DOHH2 (cell line): ENCODE data around the gene MEN1.

ENCODE experiments used
- H3F3A ChIP-seq: fragments of 200-600 bp; sonication (generic), shearing (Covaris generic); 2 replicates; pipeline ENCODE4 v1.6.0; 2016; ENCODE audit warnings: antibody characterized with exemption, mild to moderate bottlenecking; ENCODE audit not compliant: control insufficient read depth, insufficient read depth
- H3K27ac ChIP-seq: fragments of 200-600 bp; sonication (generic); 2 replicates; pipeline ENCODE4 v1.5.1; 2014; ENCODE audit warnings: low read depth, mild to moderate bottlenecking, low read length, moderate library complexity
- H3K27me3 ChIP-seq: fragments of 200-600 bp; sonication (generic); 2 replicates; pipeline ENCODE4 v1.6.1; 2014; ENCODE audit warnings: mild to moderate bottlenecking, low read length, mixed read lengths; ENCODE audit not compliant: control insufficient read depth
- H3K36me3 ChIP-seq: fragments of 200-600 bp; sonication (generic); 2 replicates; pipeline ENCODE4 v1.6.1; 2014; ENCODE audit warnings: mild to moderate bottlenecking, low read length, moderate library complexity, mixed read lengths; ENCODE audit not compliant: control insufficient read depth
- H3K4me1 ChIP-seq: fragments of 200-600 bp; sonication (generic); 2 replicates; pipeline ENCODE4 v1.6.1; 2014; ENCODE audit warnings: mild to moderate bottlenecking, low read length, mixed read lengths; ENCODE audit not compliant: control insufficient read depth
- H3K4me2 ChIP-seq: fragments of 200-600 bp; sonication (generic); 2 replicates; pipeline ENCODE4 v1.6.0; 2014; ENCODE audit warnings: mild to moderate bottlenecking, low read length, moderate library complexity
- H3K4me3 ChIP-seq: fragments of 200-600 bp; sonication (generic); 2 replicates; pipeline ENCODE4 v1.5.1; 2014; ENCODE audit warnings: mild to moderate bottlenecking, low read length, mixed read lengths
- H3K79me2 ChIP-seq: fragments of 200-600 bp; sonication (generic); 2 replicates; pipeline ENCODE4 v1.6.1; 2014; ENCODE audit warnings: mild to moderate bottlenecking, low read length, mixed read lengths; ENCODE audit not compliant: control insufficient read depth
- H3K9me2 ChIP-seq: fragments of 200-600 bp; sonication (generic); replicated peaks from 2 replicates; pipeline ENCODE4 v1.6.1; 2014; ENCODE audit warnings: mild to moderate bottlenecking, low read length, mixed read lengths; ENCODE audit not compliant: control insufficient read depth
- H3K9me3 ChIP-seq: fragments of 200-600 bp; sonication (generic); 2 replicates; pipeline ENCODE4 v1.6.1; 2014; ENCODE audit warnings: antibody characterized with exemption, low read length, mixed read lengths; ENCODE audit not compliant: control insufficient read depth, insufficient read depth
- H4K20me1 ChIP-seq: fragments of 200-600 bp; sonication (generic); 2 replicates; pipeline ENCODE4 v1.6.0; 2014; ENCODE audit warnings: low read depth, mild to moderate bottlenecking, antibody characterized with exemption, low read length, moderate library complexity; ENCODE audit not compliant: control insufficient read depth, insufficient read depth
- EZH2phosphoT487 ChIP-seq: fragments of 200-600 bp; sonication (generic); IDR thresholded peaks from 2 replicates; pipeline ENCODE4 v1.6.1; 2017; ENCODE audit warnings: borderline replicate concordance, mild to moderate bottlenecking, antibody characterized with exemption, low read length, moderate library complexity, mixed read lengths
- TF ChIP-seq, protein P1 (sequence below): fragments of 200-600 bp; sonication (generic); IDR thresholded peaks from one replicate; pipeline ENCODE4 v1.5.1; 2014; ENCODE audit warnings: antibody characterized with exemption, mild to moderate bottlenecking, low read depth, low read length; ENCODE audit not compliant: poor library complexity, severe bottlenecking

MEN1 gene

GRCh38 chr11:64794526-64794925, 15.8 kb downstream of the MEN1 start:
- Histone ChIP-seq H3K27ac (no peak overlapping the region), H3K9me3 (no peaks in the 10 kb centered on the region), H3K4me1 (peaks cover 10% of the 10 kb centered on the region), H3F3A (peaks cover under 1% of the 10 kb centered on the region; the same call in 1 of the 2 replicates), H3K27me3 (no peaks in the 10 kb centered on the region), H4K20me1 (no peaks in the 10 kb centered on the region), H3K4me2 (no peak overlapping the region), H3K9me2 (no peaks in the 10 kb centered on the region), H3K4me3 (no peak overlapping the region), H3K36me3 (peaks cover 43% of the 10 kb centered on the region), H3K79me2 (0 out of 2 replicates have a peak, but pooled peaks cover under 1% of the 10 kb centered on the region)
- TF ChIP-seq EZH2phosphoT487 = no peak
- TF ChIP-seq, protein P1, sequence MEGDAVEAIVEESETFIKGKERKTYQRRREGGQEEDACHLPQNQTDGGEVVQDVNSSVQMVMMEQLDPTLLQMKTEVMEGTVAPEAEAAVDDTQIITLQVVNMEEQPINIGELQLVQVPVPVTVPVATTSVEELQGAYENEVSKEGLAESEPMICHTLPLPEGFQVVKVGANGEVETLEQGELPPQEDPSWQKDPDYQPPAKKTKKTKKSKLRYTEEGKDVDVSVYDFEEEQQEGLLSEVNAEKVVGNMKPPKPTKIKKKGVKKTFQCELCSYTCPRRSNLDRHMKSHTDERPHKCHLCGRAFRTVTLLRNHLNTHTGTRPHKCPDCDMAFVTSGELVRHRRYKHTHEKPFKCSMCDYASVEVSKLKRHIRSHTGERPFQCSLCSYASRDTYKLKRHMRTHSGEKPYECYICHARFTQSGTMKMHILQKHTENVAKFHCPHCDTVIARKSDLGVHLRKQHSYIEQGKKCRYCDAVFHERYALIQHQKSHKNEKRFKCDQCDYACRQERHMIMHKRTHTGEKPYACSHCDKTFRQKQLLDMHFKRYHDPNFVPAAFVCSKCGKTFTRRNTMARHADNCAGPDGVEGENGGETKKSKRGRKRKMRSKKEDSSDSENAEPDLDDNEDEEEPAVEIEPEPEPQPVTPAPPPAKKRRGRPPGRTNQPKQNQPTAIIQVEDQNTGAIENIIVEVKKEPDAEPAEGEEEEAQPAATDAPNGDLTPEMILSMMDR = no peak

DNA sequence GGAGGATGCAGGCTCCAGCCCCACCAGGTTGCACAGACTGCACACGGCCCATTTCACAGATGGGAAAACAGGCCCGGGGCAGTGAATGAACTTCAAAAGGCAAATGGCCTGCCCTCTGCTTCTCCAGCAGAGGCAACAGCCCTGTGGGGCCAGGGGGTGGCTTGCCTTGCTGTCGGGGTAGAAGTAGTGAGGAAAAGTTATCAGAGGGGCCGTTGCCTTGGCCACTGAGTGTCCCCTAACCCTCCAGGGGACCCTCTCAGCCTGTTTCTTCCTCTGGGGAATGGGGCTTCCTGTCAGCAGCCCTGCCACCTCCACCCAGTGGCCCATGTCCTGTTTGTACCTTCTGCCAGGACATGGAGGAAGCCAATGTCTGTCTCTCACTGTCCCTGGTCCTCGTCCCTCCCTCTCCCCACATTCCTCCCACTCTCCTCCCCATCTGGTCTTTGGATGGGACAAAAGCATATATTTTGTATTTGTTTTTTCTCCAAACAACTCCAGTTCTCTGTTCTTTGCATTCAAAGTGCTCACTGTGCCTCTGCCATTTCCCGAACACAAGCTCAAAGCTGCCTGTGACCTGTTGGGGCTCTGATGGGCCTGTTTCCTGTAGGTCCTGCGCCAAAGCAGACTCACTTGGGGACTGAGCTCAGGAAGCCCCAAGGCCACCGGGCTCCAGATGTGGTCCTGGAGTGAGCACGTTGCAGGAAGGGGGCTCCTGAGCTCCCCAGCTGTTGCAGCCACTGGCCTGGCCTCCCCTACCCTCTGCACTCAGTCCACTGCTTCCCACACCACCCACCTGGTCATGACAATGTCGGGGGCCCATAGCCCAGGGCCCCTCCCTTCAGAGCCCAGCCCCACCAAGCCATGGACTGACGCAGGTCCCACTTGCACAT, 16.8 kb downstream of the MEN1 start:
- H3K79me2 ChIP-seq = no peaks in the 10 kb centered on the region
- peaks cover 5% of the 10 kb centered on the region for H3K4me1 ChIP-seq

GRCh38 chr11:64792482-64792881, 17.9 kb downstream of the MEN1 start:
- Histone ChIP-seq H4K20me1 (no peaks in the 10 kb centered on the region), H3K79me2 (no peaks in the 10 kb centered on the region), H3K4me1 (peaks cover 9% of the 10 kb centered on the region), H3K4me2 (no peak overlapping the region), H3K27me3 (no peaks in the 10 kb centered on the region), H3K4me3 (no peak overlapping the region), H3K27ac (no peak overlapping the region), H3K9me3 (no peaks in the 10 kb centered on the region), H3F3A (no peaks in the 10 kb centered on the region), H3K9me2 (no peaks in the 10 kb centered on the region), H3K36me3 (peaks cover 48% of the 10 kb centered on the region)
- TF ChIP-seq, protein P1 = no peak
- no peak for TF ChIP-seq EZH2phosphoT487

More for the DNA sequence above, 16.8 kb downstream of the MEN1 start:
- Histone ChIP-seq H3K4me3 (no peak overlapping the region), H3K36me3 (peaks cover 43% of the 10 kb centered on the region), H3K9me3 (no peaks in the 10 kb centered on the region), H3K27ac (no peak overlapping the region), H3K4me2 (no peak overlapping the region), H3F3A (no peaks in the 10 kb centered on the region), H3K9me2 (no peaks in the 10 kb centered on the region), H3K27me3 (no peaks in the 10 kb centered on the region), H4K20me1 (no peaks in the 10 kb centered on the region)
- TF ChIP-seq, protein P1 = no peak
- TF ChIP-seq EZH2phosphoT487 = no peak
